ENCODE measurements around the gene RAI1.

DNA sequence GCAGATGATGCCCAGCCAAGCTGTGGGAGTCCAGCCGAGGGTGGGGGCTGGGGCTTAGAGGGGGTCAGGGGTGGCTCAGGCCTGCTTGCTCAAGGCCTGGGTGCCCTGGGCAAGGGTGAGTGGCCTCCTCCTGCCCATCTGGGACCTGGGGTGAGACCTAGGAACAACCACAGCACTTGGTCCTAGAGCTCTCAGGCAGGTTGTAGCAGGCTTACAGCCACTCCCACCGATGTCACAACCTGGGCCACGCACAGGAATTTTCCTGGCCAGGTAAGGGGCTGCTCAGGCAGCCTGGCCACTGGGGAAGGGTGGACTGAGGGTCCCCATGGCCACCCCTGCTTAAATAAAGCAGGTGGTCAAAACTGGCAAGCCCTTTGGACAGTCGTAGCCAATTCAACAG, 161.8 kb downstream of the RAI1 start:
- TF ChIP-seq, protein P1, sequence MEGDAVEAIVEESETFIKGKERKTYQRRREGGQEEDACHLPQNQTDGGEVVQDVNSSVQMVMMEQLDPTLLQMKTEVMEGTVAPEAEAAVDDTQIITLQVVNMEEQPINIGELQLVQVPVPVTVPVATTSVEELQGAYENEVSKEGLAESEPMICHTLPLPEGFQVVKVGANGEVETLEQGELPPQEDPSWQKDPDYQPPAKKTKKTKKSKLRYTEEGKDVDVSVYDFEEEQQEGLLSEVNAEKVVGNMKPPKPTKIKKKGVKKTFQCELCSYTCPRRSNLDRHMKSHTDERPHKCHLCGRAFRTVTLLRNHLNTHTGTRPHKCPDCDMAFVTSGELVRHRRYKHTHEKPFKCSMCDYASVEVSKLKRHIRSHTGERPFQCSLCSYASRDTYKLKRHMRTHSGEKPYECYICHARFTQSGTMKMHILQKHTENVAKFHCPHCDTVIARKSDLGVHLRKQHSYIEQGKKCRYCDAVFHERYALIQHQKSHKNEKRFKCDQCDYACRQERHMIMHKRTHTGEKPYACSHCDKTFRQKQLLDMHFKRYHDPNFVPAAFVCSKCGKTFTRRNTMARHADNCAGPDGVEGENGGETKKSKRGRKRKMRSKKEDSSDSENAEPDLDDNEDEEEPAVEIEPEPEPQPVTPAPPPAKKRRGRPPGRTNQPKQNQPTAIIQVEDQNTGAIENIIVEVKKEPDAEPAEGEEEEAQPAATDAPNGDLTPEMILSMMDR (conservative IDR thresholded peaks at IDR 0.05): no peak
- TF ChIP-seq EZH2 (IDR thresholded peaks at IDR 0.05; ENCODE audit: low read depth): no peak

Data from PC-9 (cell line).